OCI-LY3 (cell line): ENCODE measurements around the gene KLRD1.

Experiments used
- EZH2phosphoT487 ChIP-seq: fragments of 200-600 bp; shearing (Covaris generic); IDR thresholded peaks from 2 replicates; pipeline ENCODE4 v1.6.1; 2018; ENCODE audit warnings: antibody characterized with exemption, mixed run types, low read depth
- TF ChIP-seq, protein P1 (sequence below): fragments of 200-600, 300-600 bp; sonication (generic); IDR thresholded peaks from 2 replicates; pipeline ENCODE4 v1.5.1; 2014; ENCODE audit warnings: antibody characterized with exemption, low read length, low read depth

DNA sequence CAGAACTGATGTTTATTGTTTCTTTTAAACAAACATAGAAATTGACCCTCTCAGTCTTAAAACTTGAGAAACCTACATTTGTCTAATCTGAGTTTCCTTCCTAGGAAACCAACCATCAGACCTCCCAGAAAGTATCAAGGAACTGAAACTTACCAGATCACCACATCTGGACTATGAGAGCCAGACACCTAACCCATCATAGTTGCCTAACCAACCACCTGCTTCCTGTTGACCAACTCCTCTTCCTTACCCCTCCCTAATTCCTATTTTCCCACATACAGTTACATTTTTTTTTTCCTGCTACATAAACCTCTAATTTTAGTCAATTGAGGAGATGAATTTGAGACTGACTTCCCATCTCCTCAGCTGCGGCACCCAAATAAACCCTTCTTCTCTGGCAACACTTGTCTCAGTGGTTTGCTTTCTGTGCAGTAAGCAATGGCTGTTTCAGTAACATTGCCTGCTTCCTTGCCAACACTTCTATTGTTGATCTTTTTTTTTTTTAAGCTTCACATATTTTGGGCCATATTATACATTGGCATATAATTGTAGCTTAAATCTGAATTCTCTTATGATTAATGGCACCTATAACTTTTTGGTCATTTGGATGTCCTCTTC, 34.3 kb downstream of the KLRD1 start:
- TF ChIP-seq, protein P1, sequence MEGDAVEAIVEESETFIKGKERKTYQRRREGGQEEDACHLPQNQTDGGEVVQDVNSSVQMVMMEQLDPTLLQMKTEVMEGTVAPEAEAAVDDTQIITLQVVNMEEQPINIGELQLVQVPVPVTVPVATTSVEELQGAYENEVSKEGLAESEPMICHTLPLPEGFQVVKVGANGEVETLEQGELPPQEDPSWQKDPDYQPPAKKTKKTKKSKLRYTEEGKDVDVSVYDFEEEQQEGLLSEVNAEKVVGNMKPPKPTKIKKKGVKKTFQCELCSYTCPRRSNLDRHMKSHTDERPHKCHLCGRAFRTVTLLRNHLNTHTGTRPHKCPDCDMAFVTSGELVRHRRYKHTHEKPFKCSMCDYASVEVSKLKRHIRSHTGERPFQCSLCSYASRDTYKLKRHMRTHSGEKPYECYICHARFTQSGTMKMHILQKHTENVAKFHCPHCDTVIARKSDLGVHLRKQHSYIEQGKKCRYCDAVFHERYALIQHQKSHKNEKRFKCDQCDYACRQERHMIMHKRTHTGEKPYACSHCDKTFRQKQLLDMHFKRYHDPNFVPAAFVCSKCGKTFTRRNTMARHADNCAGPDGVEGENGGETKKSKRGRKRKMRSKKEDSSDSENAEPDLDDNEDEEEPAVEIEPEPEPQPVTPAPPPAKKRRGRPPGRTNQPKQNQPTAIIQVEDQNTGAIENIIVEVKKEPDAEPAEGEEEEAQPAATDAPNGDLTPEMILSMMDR = no peak
- no peak for TF ChIP-seq EZH2phosphoT487
